Renal cortex interstitium (tissue), 11 donors: ENCODE measurements around the gene AMZ1. TPM values are rescaled to one million over a fixed set of nuclear protein-coding genes. Genes with fewer than 3 reads are reported as not detected.
A peak's percentile ranks its signal among the peaks of the same experiment; 100 is the strongest.

Source experiments
- DNase-seq, 11 donors: peaks; one replicate each; pipeline ENCODE4 v3.0.0-alpha.2; 2013; ENCODE audit warnings: low read depth in 9 of 11, low spot score in 4 of 11; ENCODE audit errors: extremely low read depth in 1 of 11
- polyA plus RNA-seq, 3 donors: library from polyadenylated mRNA; unstranded; fragments of 120-200 nt; gene quantifications; one replicate each; pipeline ENCODE4 v1.2.1, GENCODE V29; 2013; ENCODE audit not compliant: insufficient read length in 3 of 3

Gene AMZ1
- polyA plus RNA-seq, 3 donors = 0.19 to 0.50 (median 0.27) TPM

- no peak for DNase-seq
Measured at GRCh38 chr7:2701832-2702593, 14.0 kb downstream of the AMZ1 start.

- DNase-seq = no peak
Measured at GRCh38 chr7:2702594-2702957, 14.6 kb downstream of the AMZ1 start.

- DNase-seq = no peak
Measured at GRCh38 chr7:2705371-2706096, 17.5 kb downstream of the AMZ1 start.

DNA sequence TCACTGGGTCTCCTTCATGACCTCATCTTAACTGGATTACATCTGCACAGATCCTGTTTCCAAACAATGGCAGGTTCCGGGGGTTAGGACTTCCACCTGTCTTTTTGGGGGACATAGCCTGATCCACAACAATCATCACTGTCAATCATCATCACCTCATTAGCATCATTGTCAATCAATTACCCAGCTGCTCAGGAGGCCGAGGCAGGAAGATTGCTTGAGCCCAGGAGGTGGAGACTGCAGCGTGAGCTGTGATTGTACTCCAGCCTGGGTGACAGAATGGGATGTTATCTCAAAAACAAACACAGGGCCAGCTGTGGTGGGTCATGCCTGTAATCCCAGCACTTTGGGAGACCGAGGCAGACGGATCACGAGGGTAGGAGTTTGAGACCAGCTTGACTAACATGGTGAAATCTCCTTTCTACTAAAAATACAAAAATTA is 18.7 kb downstream of the AMZ1 start:
- DNase-seq = no peak

DNA sequence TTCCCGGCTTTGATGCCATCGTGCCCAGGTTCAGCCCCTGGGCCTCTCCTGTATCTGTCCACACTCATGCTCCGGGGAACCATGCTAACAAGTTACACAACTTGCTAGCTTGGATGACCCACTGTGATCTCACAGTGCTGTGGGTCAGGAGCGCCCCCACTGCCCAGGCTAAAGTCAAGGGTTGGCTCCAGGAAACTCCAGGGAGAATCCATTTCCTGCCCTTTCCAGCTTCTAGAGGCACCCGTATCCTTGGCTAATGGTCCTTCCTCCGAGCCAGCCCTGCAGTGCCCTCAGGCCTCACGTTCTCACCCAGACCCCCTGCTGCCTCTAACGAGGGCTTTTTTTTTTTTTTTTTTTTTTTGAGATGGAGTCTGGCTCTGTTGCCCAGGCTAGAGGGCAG is 19.5 kb downstream of the AMZ1 start:
- DNase-seq = no peak

- no peak for DNase-seq
Measured at GRCh38 chr7:2708041-2708440, 20.0 kb downstream of the AMZ1 start.

- DNase-seq = no peak
Measured at GRCh38 chr7:2708547-2709310, 20.7 kb downstream of the AMZ1 start.

DNA sequence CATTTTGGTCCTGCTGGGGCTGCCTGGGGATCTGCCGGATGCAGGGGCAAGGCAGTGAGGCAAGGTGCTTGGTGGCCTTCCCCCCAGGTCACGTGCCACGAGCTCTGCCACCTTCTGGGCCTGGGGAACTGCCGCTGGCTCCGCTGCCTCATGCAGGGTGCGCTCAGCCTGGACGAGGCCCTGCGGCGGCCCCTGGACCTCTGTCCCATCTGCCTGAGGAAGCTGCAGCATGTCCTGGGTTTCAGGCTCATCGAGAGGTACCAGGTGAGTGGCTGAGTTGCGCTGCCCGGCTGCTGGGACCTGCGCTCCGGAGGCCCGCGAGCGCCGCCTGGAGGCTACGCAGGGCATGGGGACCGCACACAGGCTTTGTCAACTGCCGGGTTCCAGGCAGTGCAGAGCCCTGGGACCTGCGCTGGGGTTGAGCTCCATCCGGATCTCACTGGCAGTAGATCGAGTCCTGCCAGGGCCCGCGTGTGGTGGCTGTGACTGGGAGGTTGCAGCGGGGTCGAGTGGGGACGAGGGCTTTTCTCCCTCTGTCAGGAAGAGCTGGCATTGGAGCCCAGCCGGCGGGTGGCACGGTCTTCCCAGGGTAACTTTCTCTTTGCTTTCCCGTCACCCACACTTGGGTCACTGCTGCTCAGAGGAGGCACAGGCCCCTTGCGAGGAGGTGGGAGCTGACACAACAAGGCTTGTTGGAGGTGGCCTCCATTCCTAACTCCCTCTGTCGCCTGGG is 21.7 kb downstream of the AMZ1 start:
- peak in 3 of 11 donors; percentile 59 to 64 (median 59) for DNase-seq

DNA sequence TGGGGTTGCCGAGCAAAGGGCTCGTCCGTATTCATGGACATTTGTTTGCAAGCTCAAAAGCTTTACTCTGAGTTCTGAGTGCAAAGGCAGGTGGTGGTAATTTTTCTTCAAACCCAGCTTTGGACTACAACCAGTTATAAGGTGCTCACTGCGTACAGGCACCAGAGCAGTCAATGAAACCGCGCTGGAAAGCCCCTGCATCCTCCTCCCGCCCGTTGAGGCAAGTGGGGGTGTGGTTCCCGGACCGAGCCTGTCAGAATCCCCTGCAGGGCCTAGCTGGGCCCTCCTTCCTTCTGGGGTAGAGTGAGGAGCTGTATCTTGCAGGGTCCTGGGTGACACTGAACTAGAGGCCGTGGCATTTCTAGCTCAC is 22.3 kb downstream of the AMZ1 start:
- no peak for DNase-seq

DNA sequence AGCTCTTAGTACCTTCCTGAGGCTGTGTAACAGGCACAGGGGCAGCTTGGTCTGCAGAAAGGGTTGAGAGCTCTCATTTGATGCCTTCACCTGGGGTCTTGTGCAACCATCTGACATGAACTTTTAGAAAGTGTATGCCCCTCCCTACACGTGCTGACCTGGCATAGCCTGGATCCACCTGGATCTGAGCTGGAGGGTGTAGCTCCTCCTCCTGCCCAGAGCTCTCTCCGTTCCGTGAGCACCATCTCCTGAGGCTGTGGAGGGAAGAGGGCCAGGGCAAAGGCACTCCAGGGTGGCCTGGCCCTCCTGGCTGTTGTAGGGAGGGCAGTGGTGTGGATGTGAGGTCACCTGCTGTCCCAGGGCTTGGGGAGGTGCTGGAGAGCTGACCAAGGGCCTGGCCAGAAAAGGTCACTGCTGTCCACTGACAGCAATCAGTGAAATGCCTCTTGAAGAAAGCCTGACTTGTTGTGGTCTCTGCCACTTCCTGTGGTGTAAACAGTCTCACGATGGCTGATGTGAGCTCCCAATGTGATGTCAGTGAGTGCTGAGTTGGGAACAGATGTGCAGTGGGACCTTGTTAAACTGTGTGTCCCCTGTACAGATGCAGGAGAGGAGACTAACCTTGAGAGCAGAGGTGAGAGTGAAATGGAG is 23.0 kb downstream of the AMZ1 start:
- no peak for DNase-seq

- no peak for DNase-seq
Measured at GRCh38 chr7:2711895-2712675, 24.1 kb downstream of the AMZ1 start.

DNA sequence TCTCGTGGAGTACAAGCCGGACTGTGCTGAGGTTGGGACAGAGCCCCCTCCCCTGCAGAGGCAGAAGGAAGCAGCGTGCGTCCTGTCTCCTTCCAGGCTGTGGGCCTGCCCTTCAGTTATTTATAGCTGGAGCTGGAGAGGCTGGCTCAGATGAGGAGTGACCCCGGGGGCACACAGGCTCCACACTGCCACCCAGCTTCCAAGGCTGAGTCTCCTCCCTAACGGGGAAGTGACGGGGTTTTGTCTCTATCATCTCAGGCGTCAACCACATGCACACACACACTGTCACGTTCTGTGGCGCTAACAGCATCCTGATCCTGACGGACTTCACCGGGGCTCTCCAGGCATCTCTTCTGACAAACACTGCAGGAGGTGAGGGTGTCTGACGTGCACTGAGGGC is 25.4 kb downstream of the AMZ1 start:
- DNase-seq = peak in 3 of 11 donors; percentile 43 to 61 (median 55)

GRCh38 chr7:2713978-2714377 is 26.0 kb downstream of the AMZ1 start:
- no peak for DNase-seq

DNA sequence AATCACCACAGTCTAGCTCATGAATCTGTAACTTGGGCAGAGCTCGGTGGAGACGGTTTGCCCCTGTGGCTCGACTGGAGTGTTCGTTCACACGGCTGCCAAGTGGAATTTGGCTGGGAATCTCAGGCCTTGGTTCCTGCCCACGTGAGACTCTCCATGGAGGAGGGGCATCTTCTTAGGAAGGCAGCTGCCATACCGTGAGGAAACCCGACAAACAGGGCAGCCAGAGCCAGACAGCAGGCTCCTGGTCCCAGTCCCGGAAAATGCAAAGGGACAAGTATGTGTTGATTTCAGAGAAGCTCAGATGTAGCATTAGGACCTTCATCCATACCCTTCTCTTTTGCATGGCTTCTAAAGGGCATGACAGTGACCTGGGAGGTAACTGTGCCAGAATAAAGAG is 26.6 kb downstream of the AMZ1 start:
- no peak for DNase-seq

- no peak for DNase-seq
Measured at GRCh38 chr7:2715341-2716231, 27.6 kb downstream of the AMZ1 start.

DNA sequence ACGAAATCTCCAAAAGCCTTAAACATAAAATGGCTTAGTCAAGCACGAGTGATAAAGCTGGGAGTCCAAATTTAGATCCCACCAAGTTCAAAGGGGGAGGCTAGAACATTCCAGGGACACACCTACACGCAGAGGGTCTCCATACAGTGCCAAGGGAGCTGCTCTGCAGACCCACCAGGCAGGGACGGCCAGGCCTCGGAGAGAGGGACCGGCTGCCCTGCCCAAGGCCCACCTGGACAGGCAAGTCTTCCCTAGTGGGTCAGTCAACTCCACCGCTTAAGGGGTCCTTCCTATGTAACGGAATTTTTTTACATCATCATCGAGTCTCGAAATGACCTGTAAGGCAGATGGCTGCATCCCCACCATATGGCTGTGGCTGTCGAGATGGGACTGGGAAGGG is 28.5 kb downstream of the AMZ1 start:
- no peak for DNase-seq

- no peak for DNase-seq
Measured at GRCh38 chr7:2716906-2717292, 28.9 kb downstream of the AMZ1 start.
